ENCODE results near the gene CPA5. TPM values are rescaled to one million over a fixed set of nuclear protein-coding genes. Genes with fewer than 3 reads are reported as not detected.

The CPA5 gene
- total RNA-seq, 1 donor from 2014 or later, result not detected

- POLR2A ChIA-PET, result no interaction called here
Observed at GRCh38 chr7:130346941-130347340, 2.3 kb downstream of the CPA5 start.

DNA sequence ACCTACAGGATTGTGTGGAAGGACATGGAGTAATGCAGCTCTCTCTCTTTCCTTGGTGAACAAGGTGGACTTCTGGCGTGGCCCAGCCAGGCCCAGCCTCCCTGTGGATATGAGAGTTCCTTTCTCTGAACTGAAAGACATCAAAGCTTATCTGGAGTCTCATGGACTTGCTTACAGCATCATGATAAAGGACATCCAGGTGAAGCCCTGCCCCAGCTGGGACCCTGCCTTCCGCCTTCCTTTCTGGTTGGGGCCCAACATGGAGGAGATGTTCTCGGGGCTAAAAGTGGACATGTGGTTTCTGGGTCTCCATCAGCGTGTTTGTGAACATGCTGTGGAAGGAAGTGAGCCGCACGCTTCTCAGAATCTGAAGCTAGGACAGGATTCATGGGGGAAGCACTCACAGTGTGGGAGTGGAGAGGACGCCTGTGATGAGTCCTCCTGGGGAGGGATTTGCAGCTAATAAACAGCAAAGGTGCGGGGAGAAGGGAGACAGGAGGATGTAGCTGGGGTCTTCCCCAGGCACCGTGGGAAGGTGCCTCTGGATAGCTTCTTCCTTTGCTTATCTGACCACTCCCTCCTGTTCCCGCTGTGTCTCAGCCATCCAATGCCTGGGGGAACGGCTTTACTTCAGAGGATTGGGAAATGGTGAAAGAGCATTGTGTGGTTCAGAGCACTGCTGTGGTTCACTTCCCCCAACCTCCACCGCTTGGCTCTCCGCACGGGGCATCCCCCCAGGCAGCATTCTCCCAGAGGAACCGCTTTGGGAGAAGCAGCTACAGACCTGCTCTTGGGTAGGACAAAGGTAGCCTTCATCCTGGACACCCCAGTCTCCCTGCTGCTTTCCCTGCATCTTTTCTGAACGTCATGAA is 5.5 kb downstream of the CPA5 start:
- Mint-ChIP-seq H3K4me1 (no peaks in the 10 kb centered on the region), H3K36me3 (ENCODE audit: low read depth) (no peaks in the 10 kb centered on the region), H3K4me3 (no peak overlapping the region), H3K9me3 (no peaks in the 10 kb centered on the region), H3K27me3 (peaks cover 7% of the 10 kb centered on the region), H3K27ac (no peak overlapping the region)
- ChIA-PET POLR2A (no interaction called here), CTCF (no interaction called here)
- TF ChIP-seq CTCF (IDR thresholded peaks at IDR 0.05), result no peak
- ATAC-seq (ENCODE audit: low read depth) (no peak), DNase-seq (no peak)
- intact Hi-C loops (cut with micrococcal nuclease), result loop anchor here (1.0 kb wide), 1 partner anchor 141 kb away; no protein-coding TSS in a partner anchor

More at GRCh38 chr7:130346941-130347340, 2.3 kb downstream of the CPA5 start:
- no peak overlapping the region for H3K4me3 Mint-ChIP-seq
- intact Hi-C loops (cut with micrococcal nuclease), result no loop called here
- H3K36me3 Mint-ChIP-seq (ENCODE audit: low read depth), result no peaks in the 10 kb centered on the region
- DNase-seq (no peak), ATAC-seq (ENCODE audit: low read depth) (no peak)
- CTCF ChIA-PET, result no interaction called here
- H3K9me3 Mint-ChIP-seq, result no peaks in the 10 kb centered on the region
- H3K4me1 Mint-ChIP-seq, result no peaks in the 10 kb centered on the region
- TF ChIP-seq CTCF (IDR thresholded peaks at IDR 0.05), result no peak
- H3K27me3 Mint-ChIP-seq, result peaks cover 7% of the 10 kb centered on the region
- no peak overlapping the region for H3K27ac Mint-ChIP-seq

DNA sequence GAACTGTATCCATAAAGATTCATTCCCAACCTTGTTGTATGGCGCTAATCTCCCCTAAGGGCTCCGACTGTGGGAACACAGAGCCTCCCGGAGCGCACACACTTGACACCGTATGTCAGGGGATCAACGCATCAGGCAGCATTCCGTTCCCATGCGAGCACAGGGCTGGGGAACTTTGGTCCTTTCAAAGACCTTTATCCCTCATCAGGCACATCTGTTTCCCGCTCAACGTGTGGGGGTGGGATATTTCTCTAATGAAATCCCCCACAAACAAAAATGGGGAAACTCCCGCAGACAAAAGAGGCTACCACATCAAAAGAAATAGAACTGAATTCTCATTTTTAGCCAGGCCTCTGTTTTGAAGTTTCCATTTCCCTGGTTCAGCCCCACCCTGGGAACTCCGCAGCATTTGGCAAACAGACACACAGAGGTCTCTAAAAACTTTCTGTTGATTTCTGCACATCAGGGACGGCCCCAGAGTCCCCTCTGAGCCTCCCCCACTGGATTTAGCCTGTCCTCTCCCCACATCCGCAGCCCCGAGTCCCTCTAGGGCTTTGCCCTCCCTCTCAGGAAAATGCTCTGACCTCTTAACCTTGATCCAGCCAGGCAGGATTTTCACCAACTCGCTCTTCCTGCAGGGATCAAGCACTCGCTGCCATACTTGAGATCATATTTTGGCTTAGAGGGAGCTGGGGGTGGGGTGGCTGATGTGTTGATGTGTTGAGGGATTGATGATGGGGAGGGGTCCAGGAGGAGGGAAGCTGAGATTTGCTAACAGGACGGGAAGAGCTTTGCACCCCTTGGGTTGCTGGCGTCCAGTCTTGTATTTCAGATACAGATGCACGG is 6.6 kb downstream of the CPA5 start:
- Mint-ChIP-seq H3K27ac (no peak overlapping the region), H3K36me3 (ENCODE audit: low read depth) (no peaks in the 10 kb centered on the region), H3K4me1 (no peaks in the 10 kb centered on the region), H3K27me3 (peaks cover 7% of the 10 kb centered on the region), H3K9me3 (no peaks in the 10 kb centered on the region), H3K4me3 (no peak overlapping the region)
- no peak for DNase-seq
- POLR2A ChIA-PET, result no interaction called here
- CTCF ChIA-PET, result no interaction called here
- intact Hi-C loops (cut with micrococcal nuclease), result loop anchor here (1.0 kb wide), 1 partner anchor 140 kb away; no protein-coding TSS in a partner anchor
- ATAC-seq (ENCODE audit: low read depth), result no peak
- no peak for TF ChIP-seq CTCF (IDR thresholded peaks at IDR 0.05)

GRCh38 chr7:130351791-130352090 is 7.1 kb downstream of the CPA5 start:
- CTCF ChIA-PET, result no interaction called here
- POLR2A ChIA-PET, result no interaction called here
- Mint-ChIP-seq H3K4me3 (no peak overlapping the region), H3K27ac (no peak overlapping the region), H3K9me3 (no peaks in the 10 kb centered on the region), H3K4me1 (no peaks in the 10 kb centered on the region), H3K36me3 (ENCODE audit: low read depth) (no peaks in the 10 kb centered on the region), H3K27me3 (peaks cover 7% of the 10 kb centered on the region)
- ATAC-seq (ENCODE audit: low read depth) (no peak), DNase-seq (no peak)
- intact Hi-C loops (cut with micrococcal nuclease), result no loop called here
- TF ChIP-seq CTCF (IDR thresholded peaks at IDR 0.05), result no peak

Measured in activated B cell treated with CpG ODN at 0.5 μM for 24 hours (primary cell).